HEK293T (cell line): Measurements from ENCODE around the gene TMC1.

Experiments
- FOXK2 ChIP-seq: fragments of 450-650 bp; IDR thresholded peaks from 2 replicates; pipeline ENCODE4 v1.6.1; 2016; ENCODE audit warnings: mild to moderate bottlenecking
- SP1 ChIP-seq: fragments of 450-650 bp; IDR thresholded peaks from 2 replicates; pipeline ENCODE4 v1.6.1; 2017
- SUZ12 ChIP-seq: fragments of 450-650 bp; IDR thresholded peaks from 2 replicates; pipeline ENCODE4 v1.6.1; 2016; ENCODE audit warnings: mild to moderate bottlenecking
- ZNF384 ChIP-seq: fragments of 450-650 bp; IDR thresholded peaks from 2 replicates; pipeline ENCODE4 v1.6.1; 2016

DNA sequence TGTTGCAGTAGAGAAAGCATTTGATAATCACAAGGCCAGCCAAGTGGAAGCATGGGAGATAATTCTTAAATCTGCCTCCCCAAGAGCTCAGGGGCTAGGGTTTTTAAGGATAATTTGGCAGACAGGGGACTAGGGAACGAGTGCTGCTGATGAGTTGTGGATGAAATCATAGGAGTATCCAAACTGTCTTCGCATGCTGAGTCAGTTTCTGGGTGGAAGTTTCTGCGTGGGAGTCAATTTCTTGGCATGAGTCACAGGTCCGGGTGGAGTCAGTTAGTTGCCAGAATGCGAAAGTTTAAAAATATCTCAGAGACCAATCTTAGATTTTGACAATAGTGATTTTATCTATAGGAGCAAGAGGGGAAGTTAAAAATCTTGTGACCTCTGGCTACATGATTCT is 112.6 kb downstream of the TMC1 start:
- TF ChIP-seq ZNF384 (no peak), SP1 (no peak), FOXK2 (no peak), SUZ12 (no peak)
